Aorta (tissue), 5 donors: ENCODE results near the gene MRPL55. TPM values are rescaled to one million over a fixed set of nuclear protein-coding genes. Genes with fewer than 3 reads are reported as not detected.

ENCODE experiments used
- ATAC-seq: fragments of 200-7000 bp; cut with Tn5 transposase; one replicate; pipeline ENCODE4 v1.9.1; 2022; ENCODE audit warnings: moderate library complexity; ENCODE audit not compliant: low FRiP score
- DNase-seq, 2 donors: peaks; one replicate each; pipeline ENCODE4 v3.0.0-alpha.2; 2020
- H3K27ac ChIP-seq, 2 donors: one replicate each; pipeline ENCODE4 v1.5.1; 2013; ENCODE audit warnings: low read length in 2 of 2, mild to moderate bottlenecking in 2 of 2, moderate library complexity in 2 of 2, control low read depth in 1 of 2, inconsistent platforms in 1 of 2, low read depth in 1 of 2
- H3K27me3 ChIP-seq, 2 donors: one replicate each; pipeline ENCODE4 v1.6.1; 2013; ENCODE audit warnings: control low read depth in 1 of 2, low read length in 1 of 2, mild to moderate bottlenecking in 1 of 2, moderate library complexity in 1 of 2; ENCODE audit not compliant: insufficient read depth in 2 of 2, control insufficient read depth in 1 of 2
- H3K36me3 ChIP-seq, 2 donors: one replicate each; pipeline ENCODE4 v1.6.1; 2013; ENCODE audit warnings: control low read depth in 1 of 2, low read length in 1 of 2, mild to moderate bottlenecking in 1 of 2; ENCODE audit not compliant: insufficient read depth in 2 of 2, control insufficient read depth in 1 of 2
- H3K4me1 ChIP-seq, 2 donors: one replicate each; pipeline ENCODE4 v1.6.1; 2013; ENCODE audit warnings: low read length in 2 of 2, control low read depth in 1 of 2, mild to moderate bottlenecking in 1 of 2, moderate library complexity in 1 of 2; ENCODE audit not compliant: insufficient read depth in 2 of 2, control insufficient read depth in 1 of 2
- H3K4me3 ChIP-seq, 2 donors: one replicate each; pipeline ENCODE4 v1.5.1; 2013; ENCODE audit warnings: low read length in 2 of 2, control low read depth in 1 of 2, mild to moderate bottlenecking in 1 of 2
- H3K9me3 ChIP-seq: one replicate; pipeline ENCODE4 v1.6.1; 2013; ENCODE audit warnings: mild to moderate bottlenecking, low read length; ENCODE audit not compliant: control insufficient read depth
- WGBS, 2 donors: extraction: QIAGEN DNeasy Blood & Tissue Kit; methylation state at CpG; one replicate each; pipeline ENCODE4 v1.1.7; 2013; 5-methylcytosine and 5-hydroxymethylcytosine counted together
- intact Hi-C, 2 donors: fragments of 100-400 bp; cut with DNase I; formaldehyde crosslinking; loops; one replicate each; pipeline versions ENCODE4 v1.14.2 to v1.15.0; 2022
- polyA plus RNA-seq, 2 donors: library from polyadenylated mRNA; stranded (reverse); fragments of 200-250 nt; gene quantifications; one replicate each; pipeline ENCODE4 v1.2.3, GENCODE V29; 2013
- total RNA-seq, 2 donors: library from RNA; stranded (reverse); fragmentation: NEBNext Ultra II Directional; extraction: Animal tissue kit (Norgen Biotek cat#: 25700); gene quantifications; one replicate each; pipeline ENCODE4 v1.2.1, GENCODE V29; 2021
- donor health status: healthy with polysubstance abuse.
- donor health status: Bipolar disorder and iron deficiency.
- donor health status: DM: no; HTN: no; CAD: no.
- donor health status: DM: no; HTN: no; CAD: no.
- donor health status: DM: yes; HTN: yes; CAD: no.

Gene MRPL55
- total and polyA plus RNA-seq, 4 donors = 27.4 to 152 (median 38.6) TPM

- DNase-seq = no peak
- Histone ChIP-seq H3K27me3 (no peaks in the 10 kb centered on the region), H3K4me1 (no peaks in the 10 kb centered on the region), H3K9me3 (no peaks in the 10 kb centered on the region), H3K36me3 (no peaks in the 10 kb centered on the region), H3K27ac (no peak overlapping the region), H3K4me3 (peak overlapping the region in 1 of 2 donors; percentile 6)
- WGBS, 2 donors = 76 to 81% methylated on average over 11 of the region's 11 CpGs
- ATAC-seq = no peak
- intact Hi-C loops = loop anchor here in 1 of 2 donors (2.0 to 10.0 kb wide), 3 partner anchors 25 to 373 kb away; partner anchors contain the start of genes ARF1, JMJD4 and SNAP47
Measured at GRCh38 chr1:228108055-228108690, 926 bp downstream of the MRPL55 start.

- intact Hi-C loops = loop anchor here in 1 of 2 donors (2.0 to 10.0 kb wide), 3 partner anchors 25 to 373 kb away; partner anchors contain the start of genes ARF1, JMJD4 and SNAP47
- no peak overlapping the region for H3K27ac ChIP-seq
- peak in 1 of 2 donors; percentile 70 for DNase-seq
- no peaks in the 10 kb centered on the region for H3K27me3 ChIP-seq
- 89 to 91% methylated on average over 19 of the region's 19 CpGs for WGBS, 2 donors
- no peaks in the 10 kb centered on the region for H3K36me3 ChIP-seq
- no peak overlapping the region for H3K4me3 ChIP-seq
- H3K4me1 ChIP-seq = no peaks in the 10 kb centered on the region
- H3K9me3 ChIP-seq = no peaks in the 10 kb centered on the region
- no peak for ATAC-seq
Measured at GRCh38 chr1:228107636-228108035, 1.5 kb downstream of the MRPL55 start.

- H3K4me3 ChIP-seq = no peak overlapping the region
- DNase-seq (no peak), ATAC-seq (no peak)
- intact Hi-C loops = loop anchor here in 1 of 2 donors (10.0 kb wide), 1 partner anchor 372 kb away; the partner anchor contains the start of genes JMJD4 and SNAP47
- no peak overlapping the region for H3K27ac ChIP-seq
- H3K4me1 ChIP-seq = no peaks in the 10 kb centered on the region
- no peaks in the 10 kb centered on the region for H3K36me3 ChIP-seq
- H3K9me3 ChIP-seq = no peaks in the 10 kb centered on the region
- 85 to 90% methylated on average over 9 of the region's 9 CpGs for WGBS, 2 donors
- H3K27me3 ChIP-seq = no peaks in the 10 kb centered on the region
Measured at GRCh38 chr1:228106800-228107054, 2.4 kb downstream of the MRPL55 start.

- Histone ChIP-seq H3K9me3 (no peaks in the 10 kb centered on the region), H3K4me3 (no peak overlapping the region), H3K4me1 (no peaks in the 10 kb centered on the region), H3K27ac (no peak overlapping the region), H3K27me3 (no peaks in the 10 kb centered on the region), H3K36me3 (no peaks in the 10 kb centered on the region)
- intact Hi-C loops = loop anchor here in 1 of 2 donors (10.0 kb wide), 1 partner anchor 371 kb away; the partner anchor contains the start of genes JMJD4 and SNAP47
- DNase-seq = no peak
- WGBS, 2 donors = 75 to 78% methylated on average over 8 of the region's 8 CpGs
- ATAC-seq = no peak
Measured at GRCh38 chr1:228105996-228106799, 2.9 kb downstream of the MRPL55 start.

- Histone ChIP-seq H3K4me3 (no peak overlapping the region), H3K27me3 (no peaks in the 10 kb centered on the region), H3K4me1 (no peaks in the 10 kb centered on the region), H3K27ac (no peak overlapping the region), H3K9me3 (no peaks in the 10 kb centered on the region), H3K36me3 (no peaks in the 10 kb centered on the region)
- intact Hi-C loops = loop anchor here in 1 of 2 donors (10.0 kb wide), 1 partner anchor 371 kb away; the partner anchor contains the start of genes JMJD4 and SNAP47
- no peak for ATAC-seq
- 66 to 68% methylated on average over 9 of the region's 9 CpGs for WGBS, 2 donors
- DNase-seq = peak in 1 of 2 donors; percentile 70
Measured at GRCh38 chr1:228105270-228105995, 3.7 kb downstream of the MRPL55 start.

GRCh38 chr1:228104526-228105269 lies 4.4 kb downstream of the MRPL55 start:
- no peak for ATAC-seq

GRCh38 chr1:228102791-228103620 lies 6.1 kb downstream of the MRPL55 start, which contains the start of gene C1orf35:
Gene C1orf35, minus strand, starts transcription at chr1:228103325. Its CDS starts 98 bp downstream, at chr1:228103227.
- intact Hi-C loops = loop anchor here in 1 of 2 donors (2.0 to 10.0 kb wide), 2 partner anchors 38 to 368 kb away; partner anchors contain the start of genes GUK1, JMJD4 and SNAP47
- DNase-seq = peak; percentile 96 to 99
- Histone ChIP-seq H3K27ac (peak within 1 kb of the TSS in 1 of 2 donors; percentile 81), H3K9me3 (no peaks in the 10 kb centered on the region), H3K27me3 (no peaks in the 10 kb centered on the region), H3K4me1 (no peaks in the 10 kb centered on the region), H3K4me3 (peak within 1 kb of the TSS; percentile 58 to 77), H3K36me3 (peaks cover 0 to 6% of the 10 kb centered on the region in 2 donors)
- ATAC-seq = peak; percentile 92
- WGBS, 2 donors = 1% methylated on average over 95 to 104 of the region's 104 CpGs

More at GRCh38 chr1:228104526-228105269, 4.4 kb downstream of the MRPL55 start:
- WGBS, 2 donors = 58 to 60% methylated on average over 7 of the region's 7 CpGs
- intact Hi-C loops = loop anchor here in 1 of 2 donors (10.0 kb wide), 1 partner anchor 370 kb away; the partner anchor contains the start of genes JMJD4 and SNAP47
- no peaks in the 10 kb centered on the region for H3K27me3 ChIP-seq
- H3K9me3 ChIP-seq = no peaks in the 10 kb centered on the region
- H3K4me3 ChIP-seq = no peak overlapping the region
- peaks cover 0 to 2% of the 10 kb centered on the region in 2 donors for H3K36me3 ChIP-seq
- no peaks in the 10 kb centered on the region for H3K4me1 ChIP-seq
- peak in 1 of 2 donors; percentile 63 for DNase-seq
- no peak overlapping the region for H3K27ac ChIP-seq
